Measurements from ENCODE around the gene FAAH.

Gene FAAH

GRCh38 chr1:46451948-46452930 lies 58.1 kb downstream of the FAAH start:
- no peak for DNase-seq

GRCh38 chr1:46452931-46453325 lies 58.8 kb downstream of the FAAH start:
- no peak for DNase-seq

- DNase-seq = no peak
These were observed 59.3 kb downstream of the FAAH start for GRCh38 chr1:46453449-46453848.

DNA sequence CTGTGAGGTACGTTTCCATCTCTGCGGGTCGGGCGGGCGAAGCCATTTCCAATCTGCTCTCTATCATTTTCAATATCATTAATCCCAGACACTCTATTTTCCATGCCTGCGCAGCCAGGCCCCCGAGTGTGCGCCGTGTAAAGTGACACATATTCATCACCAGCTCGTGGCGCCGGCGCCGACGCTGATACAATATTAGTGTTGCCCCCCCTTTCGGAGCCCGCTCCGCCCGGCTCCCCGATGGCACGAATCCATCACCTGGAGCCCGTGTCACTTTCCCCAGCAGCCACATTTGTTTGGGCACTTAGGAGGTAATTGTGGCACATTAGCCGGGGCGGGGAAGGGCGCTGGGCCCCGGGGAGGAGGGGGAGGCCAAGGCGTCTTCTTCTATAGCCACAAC lies 61.8 kb downstream of the FAAH start:
- no peak for DNase-seq

- DNase-seq = no peak
These were observed 62.4 kb downstream of the FAAH start for GRCh38 chr1:46456411-46456963.

GRCh38 chr1:46457178-46457577 lies 63.1 kb downstream of the FAAH start:
- no peak for DNase-seq

DNA sequence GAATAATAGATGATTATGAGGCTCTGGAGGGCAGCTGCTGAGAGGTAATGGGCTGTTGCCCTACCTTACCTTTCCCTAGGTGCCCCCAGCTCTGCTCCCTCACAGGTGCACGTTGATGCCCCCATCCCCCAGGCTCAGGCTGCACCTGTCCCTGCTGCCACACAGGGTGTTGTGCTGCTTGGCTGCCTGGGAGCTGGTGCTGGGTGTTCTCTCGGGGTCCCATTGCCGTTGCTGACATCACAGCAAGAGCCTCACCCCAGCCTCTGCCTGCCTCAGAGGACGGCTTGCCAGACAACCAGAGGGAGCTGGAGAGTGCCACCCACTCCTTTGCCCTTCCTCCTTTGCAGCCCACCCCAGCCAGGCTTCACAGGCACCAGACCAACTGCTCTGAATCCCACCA lies 64.1 kb downstream of the FAAH start:
- DNase-seq = no peak

- DNase-seq = no peak
These were observed 64.7 kb downstream of the FAAH start for GRCh38 chr1:46458846-46459245.

DNA sequence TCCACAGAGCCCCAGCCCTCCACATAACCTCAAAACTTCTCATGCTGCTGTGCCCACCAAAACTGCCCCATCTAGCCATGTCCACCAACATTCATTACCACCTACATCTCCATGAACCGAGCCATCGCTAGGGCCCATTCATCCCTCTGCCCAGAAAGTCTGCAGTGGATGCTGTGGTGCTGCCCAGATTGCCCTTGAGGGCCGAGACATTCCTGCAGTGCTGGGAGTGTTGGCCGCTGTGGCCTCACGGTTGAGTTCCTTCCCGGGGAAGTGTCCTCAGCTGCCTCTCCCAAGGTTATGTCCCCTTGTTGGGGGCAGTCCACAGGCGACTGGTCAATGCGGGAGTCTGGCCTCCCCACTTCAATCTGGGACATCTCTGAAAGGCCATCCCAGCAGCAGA lies 65.2 kb downstream of the FAAH start:
- no peak for DNase-seq

DNA sequence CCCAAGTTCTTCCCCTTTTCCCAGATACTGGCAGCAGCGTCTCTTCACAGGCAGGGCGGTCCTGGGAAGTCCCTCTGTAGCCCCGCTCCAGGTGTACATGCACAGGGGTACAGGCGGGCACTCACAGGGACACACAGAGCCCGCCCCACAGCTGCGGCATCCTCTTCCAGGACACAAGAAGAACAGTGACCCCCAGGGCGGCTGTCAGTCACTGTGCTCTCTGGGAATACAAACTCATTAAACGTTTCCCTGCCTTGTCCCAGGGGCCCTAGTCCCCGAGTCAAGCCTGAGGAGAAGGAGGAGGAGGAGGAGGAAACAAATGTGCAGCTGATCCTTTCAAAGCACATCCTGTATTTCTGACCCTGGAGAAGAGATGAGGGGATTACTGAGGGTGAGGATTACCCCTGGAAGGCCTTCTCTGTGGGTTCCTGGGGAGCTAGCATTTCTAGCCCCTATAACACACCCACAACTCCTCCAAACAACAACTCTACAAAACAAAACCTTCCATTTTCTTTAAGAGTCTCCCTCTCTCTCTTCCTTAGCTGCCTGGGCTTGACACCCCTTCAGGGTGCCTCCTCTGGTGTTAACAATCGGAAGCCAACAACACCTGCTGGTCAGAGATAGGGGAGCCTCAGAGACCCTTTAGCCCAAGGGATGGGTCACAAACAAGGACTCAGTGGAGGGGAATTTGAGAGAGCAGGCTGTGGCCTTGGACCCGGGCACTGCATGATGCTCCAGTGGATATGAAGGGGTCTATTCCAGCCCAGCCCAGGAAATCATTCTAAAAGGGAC lies 67.1 kb downstream of the FAAH start:
- DNase-seq = no peak

DNA sequence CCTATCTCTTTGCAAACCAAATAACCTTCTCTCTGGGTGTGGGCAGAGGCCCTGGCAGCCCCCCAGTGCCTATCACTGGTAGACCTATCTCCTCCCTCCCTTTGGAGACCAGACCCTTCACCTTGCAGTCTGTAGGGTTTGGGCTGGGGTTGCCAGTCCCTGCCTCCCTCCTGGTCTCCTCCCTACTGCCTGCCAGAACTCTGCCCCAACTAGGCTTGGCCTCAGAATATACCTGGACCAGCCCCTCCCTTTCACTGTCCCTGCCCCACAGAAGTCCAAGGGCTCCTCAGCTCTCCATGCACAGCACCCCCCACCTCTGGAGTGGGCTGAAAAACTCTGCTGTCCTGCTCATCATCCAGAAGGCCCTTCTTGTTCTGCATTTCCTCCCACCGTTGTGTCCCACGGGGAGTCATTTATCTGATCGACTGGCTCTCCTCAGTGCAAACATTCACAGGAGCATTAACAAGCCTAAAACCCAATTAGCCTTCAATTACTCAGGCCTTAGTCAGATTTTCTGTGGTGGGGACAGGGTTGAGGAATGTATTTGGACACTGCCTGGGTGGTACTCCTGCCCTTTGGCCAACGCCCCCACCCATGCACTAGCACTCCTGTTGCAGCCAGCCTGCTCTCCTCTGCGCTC lies 67.8 kb downstream of the FAAH start:
- no peak for DNase-seq

Data from 8988T (cell line).